Thyroid gland (tissue), 4 donors: ENCODE measurements around the gene OR4S1.
"Not testable (repeated sequence)": the region's sequence is repeated elsewhere in the genome, so short reads cannot be mapped to it uniquely, and the experiment has no call there.

Experiments
- CTCF ChIP-seq, 6 experiments: fragments of 200-600 bp in 3 of 6; fragments of 450-650 bp in 3 of 6; sonication (generic) in 3 of 6; IDR thresholded peaks; one replicate each; pipeline ENCODE4 v1.5.1; 2016 to 2019; ENCODE audit warnings: antibody characterized with exemption in 6 of 6, mild to moderate bottlenecking in 2 of 6, inconsistent platforms in 1 of 6, moderate library complexity in 1 of 6
- POLR2A ChIP-seq, 2 donors: fragments of 450-650 bp; IDR thresholded peaks; one replicate each; pipeline ENCODE4 v1.6.1; 2017; ENCODE audit warnings: antibody characterized with exemption in 2 of 2, mild to moderate bottlenecking in 2 of 2, moderate library complexity in 1 of 2

GRCh38 chr11:48319813-48320212, 13.8 kb downstream of the OR4S1 start:
- TF ChIP-seq CTCF, POLR2A (IDR thresholded peaks at IDR 0.05): not testable (repeated sequence)
